IMR-90 (cell line): ENCODE measurements around the gene CYP51A1. TPM values are rescaled to one million over a fixed set of nuclear protein-coding genes. Genes with fewer than 3 reads are reported as not detected.

ENCODE experiments used
- polyA plus RNA-seq, 3 experiments: library from polyadenylated mRNA; depleted of rRNA; stranded (reverse); fragments of >200 nt; gene quantifications; 2 replicates each; pipeline ENCODE4 v1.2.3, GENCODE V29; 2012; ENCODE audit warnings: low replicate concordance in 1 of 3
- total RNA-seq: library from RNA; depleted of rRNA; stranded (reverse); fragments of >200 nt; gene quantifications from 2 replicates; pipeline ENCODE4 v1.2.3, GENCODE V29; 2012; rRNA removed

CYP51A1 gene
- total and polyA plus RNA-seq, 2 of the 4 experiments (the other 2 are of a cell fraction): 12.1 to 76.4 TPM

Other genes with a start within 250 kb of the CYP51A1 start
- gene AKAP9, start 193.6 kb downstream of the CYP51A1 start, total RNA-seq: 25.3 and 49.4 TPM in 2 replicates
- 8.7 and 9.7 TPM in 2 replicates for gene AKAP9, start 193.6 kb downstream of the CYP51A1 start, polyA plus RNA-seq (2012; rRNA removed)
- gene LRRD1, start 44.7 kb upstream of the CYP51A1 start, total RNA-seq: under 0.01 TPM in 2 replicates
- gene LRRD1, start 44.7 kb upstream of the CYP51A1 start, polyA plus RNA-seq (2012; rRNA removed): 0.02 TPM in 1 of 2 replicates, not detected in the other
- 38.2 and 40.3 TPM in 2 replicates for gene KRIT1, start 111.4 kb upstream of the CYP51A1 start, total RNA-seq
- gene KRIT1, start 111.4 kb upstream of the CYP51A1 start, polyA plus RNA-seq (2012; rRNA removed): 19.7 and 22.9 TPM in 2 replicates
- gene ANKIB1, start 111.5 kb upstream of the CYP51A1 start, total RNA-seq: 33.9 and 39.4 TPM in 2 replicates
- 17.9 and 18.7 TPM in 2 replicates for gene ANKIB1, start 111.5 kb upstream of the CYP51A1 start, polyA plus RNA-seq (2012; rRNA removed)